GM12878 (cell line): ENCODE results near the gene NID1. TPM values are rescaled to one million over a fixed set of nuclear protein-coding genes. Genes with fewer than 3 reads are reported as not detected.
A peak's percentile ranks its signal among the peaks of the same experiment; 100 is the strongest.

Source experiments
- BRCA1 ChIP-seq: IDR thresholded peaks from 2 replicates; pipeline ENCODE4 v1.6.1; 2011; ENCODE audit warnings: low read depth, low read length, improper control_type of control experiment
- CEBPB ChIP-seq, 2 experiments: fragments of 150-350 bp in 1 of 2; IDR thresholded peaks; 2 replicates each; pipeline ENCODE4 v1.6.1; 2012 to 2014; ENCODE audit warnings: low read depth in 2 of 2, low read length in 2 of 2, borderline replicate concordance in 1 of 2, inconsistent platforms in 1 of 2
- CTCF ChIP-seq, 3 experiments: IDR thresholded peaks in 2 of 3; conservative IDR thresholded peaks in 1 of 3; 2 replicates each; pipeline ENCODE4 v1.5.1; 2011; ENCODE audit warnings: low read depth in 3 of 3, low read length in 3 of 3, mild to moderate bottlenecking in 3 of 3, control low read depth in 2 of 3, moderate library complexity in 2 of 3, inconsistent platforms in 1 of 3, mixed read lengths in 1 of 3; ENCODE audit not compliant: control insufficient read depth in 2 of 3, insufficient read depth in 1 of 3; ENCODE audit errors: extremely low read depth in 1 of 3
- CUX1 ChIP-seq: IDR thresholded peaks from 2 replicates; pipeline ENCODE4 v1.6.1; 2012; ENCODE audit warnings: improper control_type of control experiment, low read depth, low read length; ENCODE audit not compliant: insufficient replicate concordance
- EZH2 ChIP-seq: IDR thresholded peaks from 2 replicates; pipeline ENCODE4 v1.6.1; 2012; ENCODE audit warnings: low read depth, mild to moderate bottlenecking, control low read depth, inconsistent platforms, low read length, borderline replicate concordance; ENCODE audit not compliant: control insufficient read depth
- HSF1 ChIP-seq: fragments of 150-350 bp; IDR thresholded peaks from 2 replicates; pipeline ENCODE4 v1.6.1; 2014; ENCODE audit warnings: mild to moderate bottlenecking, low read depth, low read length
- PAX8 ChIP-seq: fragments of 450-650 bp; IDR thresholded peaks from 2 replicates; pipeline ENCODE4 v1.6.1; 2017; ENCODE audit warnings: mild to moderate bottlenecking, moderate library complexity
- SKIL ChIP-seq: fragments of 450-650 bp; IDR thresholded peaks from 2 replicates; pipeline ENCODE4 v1.6.1; 2017; ENCODE audit warnings: mild to moderate bottlenecking, low read depth, inconsistent platforms; ENCODE audit not compliant: poor library complexity, severe bottlenecking
- SPI1 ChIP-seq: IDR thresholded peaks from 2 replicates; pipeline ENCODE4 v1.6.1; 2011; ENCODE audit warnings: low read depth, mild to moderate bottlenecking, low read length, moderate library complexity, borderline replicate concordance; ENCODE audit not compliant: insufficient read depth
- SUPT20H ChIP-seq: IDR thresholded peaks from 2 replicates; pipeline ENCODE4 v1.6.1; 2011; ENCODE audit warnings: low read depth, mild to moderate bottlenecking, low read length, moderate library complexity, borderline replicate concordance; ENCODE audit not compliant: control insufficient read depth
- TCF12 ChIP-seq: IDR thresholded peaks from 2 replicates; pipeline ENCODE4 v1.6.1; 2011; ENCODE audit warnings: low read depth, mild to moderate bottlenecking, low read length
- ZBTB4 ChIP-seq: fragments of 450-650 bp; formaldehyde crosslinking; IDR thresholded peaks from 2 replicates; pipeline ENCODE4 v1.4.0; 2022; ENCODE audit warnings: mild to moderate bottlenecking, moderate library complexity
- polyA plus RNA-seq, 11 experiments: library from polyadenylated mRNA; depleted of rRNA in 4 of 11; unstranded in 6 of 11; stranded (reverse) in 5 of 11; fragments of >200 nt; fragmentation: Nextera tagmentation in 4 of 11; fragmentation: Illumina TruSeq in 1 of 11; extraction: Ambion mirVana in 4 of 11; extraction: Trizol in 1 of 11; gene quantifications; 1 replicate in 1 of 11; 2 replicates in 10 of 11; pipeline versions ENCODE4 v1.2.1 to v1.2.3, GENCODE V29; 2011 to 2016; ENCODE audit warnings: inconsistent platforms in 2 of 11, missing spikeins in 2 of 11, low read depth in 1 of 11
- total RNA-seq, 4 experiments: library from RNA; depleted of rRNA in 3 of 4; stranded (reverse); fragments of >200 nt in 3 of 4; fragmentation: Illumina TruSeq in 1 of 4; extraction: Trizol in 1 of 4; gene quantifications; 2 replicates each; pipeline versions ENCODE4 v1.2.1 to v1.2.3, GENCODE V29; 2013 to 2021

The NID1 gene
- total and polyA plus RNA-seq, 10 of the 15 experiments (the other 5 are each of a cell fraction or from before 2014, with no cell fraction given): 4.2 to 25.7 (median 11.3) TPM

- TF ChIP-seq CTCF (IDR thresholded peaks at IDR 0.05 in 2 of 3, conservative IDR thresholded peaks at IDR 0.05 in 1 of 3; ENCODE audit: control insufficient read depth in 2 of 3, extremely low read depth in 1 of 3, insufficient read depth in 1 of 3, low read depth in 3 of 3, low read length in 3 of 3): no peak
- TF ChIP-seq PAX8: no peak
- TF ChIP-seq BRCA1: no peak
- TF ChIP-seq SPI1: no peak
- 0 out of 4 replicates have a peak, but pooled peaks of 1 of the 2 experiments have one; percentile 40 for TF ChIP-seq CEBPB (IDR thresholded peaks at IDR 0.05; ENCODE audit: borderline replicate concordance in 1 of 2, low read depth in 2 of 2, low read length in 2 of 2)
- TF ChIP-seq TCF12: 0 out of 2 replicates have a peak, but pooled peaks have one; percentile 21
- no peak for TF ChIP-seq ZBTB4
- TF ChIP-seq SUPT20H: no peak
- TF ChIP-seq SKIL: peak; percentile 65
- TF ChIP-seq CUX1: peak; percentile 97
- 0 out of 2 replicates have a peak, but pooled peaks have one; percentile 34 for TF ChIP-seq EZH2
- no peak for TF ChIP-seq HSF1
These were observed 111.8 kb downstream of the NID1 start (continued) for GRCh38 chr1:235952950-235953615.
